SIG-M5 (cell line): ENCODE data around the gene CKS1B.

Experiments
- DNase-seq: peaks from one replicate; lab custom pipeline; 2025; lab: John Stamatoyannopoulos, UW

Gene CKS1B

DNA sequence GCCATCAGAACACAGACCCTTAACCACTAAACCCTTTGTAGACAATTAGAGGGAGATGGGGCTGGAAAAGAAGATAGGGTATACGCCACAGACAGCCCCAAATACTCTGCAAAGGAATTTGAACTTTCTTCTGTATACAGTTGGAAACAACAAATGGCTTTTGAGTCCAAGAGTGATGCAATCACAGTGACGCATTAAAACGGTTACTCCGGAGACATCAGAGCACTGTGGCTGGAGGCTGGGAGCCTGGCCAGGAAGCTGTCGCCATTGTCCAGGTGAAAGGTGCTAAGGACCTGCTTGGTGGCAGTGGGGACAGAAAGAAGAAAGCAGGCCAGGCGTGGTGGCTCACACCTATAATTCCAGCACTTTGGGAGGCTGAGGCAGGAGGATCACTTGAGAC lies 12.8 kb downstream of the CKS1B start:
- DNase-seq: no peak

DNA sequence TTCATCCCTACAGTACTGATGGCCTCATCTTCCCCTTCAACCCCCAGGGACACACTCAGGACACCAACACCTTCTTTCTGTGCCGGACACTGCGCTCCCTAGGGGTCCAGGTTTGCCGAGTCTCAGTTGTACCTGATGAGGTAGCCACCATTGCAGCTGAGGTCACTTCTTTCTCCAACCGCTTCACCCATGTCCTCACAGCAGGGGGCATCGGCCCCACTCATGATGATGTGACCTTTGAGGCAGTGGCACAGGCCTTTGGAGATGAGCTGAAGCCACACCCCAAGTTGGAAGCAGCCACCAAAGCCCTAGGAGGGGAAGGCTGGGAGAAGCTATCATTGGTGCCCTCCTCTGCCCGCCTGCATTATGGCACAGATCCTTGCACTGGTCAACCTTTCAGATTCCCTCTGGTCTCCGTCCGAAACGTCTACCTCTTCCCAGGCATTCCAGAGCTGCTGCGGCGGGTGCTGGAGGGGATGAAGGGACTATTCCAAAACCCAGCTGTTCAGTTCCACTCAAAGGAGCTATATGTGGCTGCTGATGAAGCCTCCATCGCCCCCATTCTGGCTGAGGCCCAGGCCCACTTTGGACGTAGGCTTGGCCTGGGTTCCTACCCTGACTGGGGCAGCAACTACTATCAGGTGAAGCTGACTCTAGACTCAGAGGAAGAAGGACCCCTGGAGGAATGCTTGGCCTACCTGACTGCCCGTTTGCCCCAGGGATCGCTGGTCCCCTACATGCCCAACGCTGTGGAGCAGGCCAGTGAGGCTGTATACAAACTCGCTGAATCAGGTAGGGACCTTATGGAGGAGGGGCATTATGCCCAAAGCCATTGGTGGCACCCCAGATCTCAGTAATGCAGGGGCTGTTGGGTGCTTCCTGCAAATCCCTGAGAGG lies 13.8 kb downstream of the CKS1B start:
- DNase-seq: no peak

DNA sequence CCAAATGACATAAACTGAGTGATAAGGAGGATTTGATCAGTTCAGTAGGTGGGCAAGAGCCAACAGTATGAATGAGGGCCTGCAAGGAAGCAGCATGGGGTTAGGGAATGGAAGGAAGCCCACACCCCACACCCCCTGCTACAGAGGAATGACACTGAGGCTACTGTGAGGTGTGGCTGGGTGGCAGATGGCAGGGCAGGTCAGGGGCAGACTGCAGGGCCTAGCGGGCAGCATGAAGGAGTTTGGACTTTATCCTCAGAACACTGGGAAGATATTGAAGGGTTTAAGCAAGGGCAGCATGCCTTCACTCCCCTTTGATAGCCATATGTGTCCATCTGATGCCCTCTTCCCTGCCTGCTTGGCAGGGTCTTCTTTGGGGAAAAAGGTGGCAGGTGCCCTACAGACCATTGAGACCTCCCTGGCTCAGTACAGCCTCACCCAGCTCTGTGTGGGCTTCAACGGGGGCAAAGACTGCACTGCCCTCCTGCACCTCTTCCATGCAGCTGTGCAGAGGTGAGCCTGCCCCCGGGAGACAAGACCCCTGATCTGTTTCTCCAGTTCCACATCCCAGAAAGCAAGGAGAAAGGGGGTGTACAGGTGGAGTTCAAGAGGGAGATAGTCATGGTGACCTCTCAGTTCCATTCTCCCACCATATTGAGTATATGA lies 14.8 kb downstream of the CKS1B start:
- DNase-seq: no peak

DNA sequence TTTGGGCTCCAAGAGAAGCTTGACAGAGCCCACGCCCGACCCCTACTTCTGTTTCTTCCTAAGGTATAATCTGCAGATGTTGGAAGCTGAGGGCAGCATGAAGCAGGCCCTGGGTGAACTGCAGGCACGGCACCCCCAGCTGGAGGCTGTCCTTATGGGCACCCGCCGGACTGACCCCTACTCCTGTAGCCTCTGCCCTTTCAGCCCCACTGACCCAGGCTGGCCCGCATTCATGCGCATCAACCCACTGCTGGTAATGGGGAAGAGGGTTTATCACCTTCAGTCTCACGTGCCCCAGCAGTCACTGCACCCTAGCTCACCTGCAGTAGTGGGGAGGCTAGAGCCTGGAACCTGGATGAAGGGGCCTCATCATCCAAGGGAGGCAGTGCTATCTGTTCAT lies 15.8 kb downstream of the CKS1B start:
- no peak for DNase-seq

DNA sequence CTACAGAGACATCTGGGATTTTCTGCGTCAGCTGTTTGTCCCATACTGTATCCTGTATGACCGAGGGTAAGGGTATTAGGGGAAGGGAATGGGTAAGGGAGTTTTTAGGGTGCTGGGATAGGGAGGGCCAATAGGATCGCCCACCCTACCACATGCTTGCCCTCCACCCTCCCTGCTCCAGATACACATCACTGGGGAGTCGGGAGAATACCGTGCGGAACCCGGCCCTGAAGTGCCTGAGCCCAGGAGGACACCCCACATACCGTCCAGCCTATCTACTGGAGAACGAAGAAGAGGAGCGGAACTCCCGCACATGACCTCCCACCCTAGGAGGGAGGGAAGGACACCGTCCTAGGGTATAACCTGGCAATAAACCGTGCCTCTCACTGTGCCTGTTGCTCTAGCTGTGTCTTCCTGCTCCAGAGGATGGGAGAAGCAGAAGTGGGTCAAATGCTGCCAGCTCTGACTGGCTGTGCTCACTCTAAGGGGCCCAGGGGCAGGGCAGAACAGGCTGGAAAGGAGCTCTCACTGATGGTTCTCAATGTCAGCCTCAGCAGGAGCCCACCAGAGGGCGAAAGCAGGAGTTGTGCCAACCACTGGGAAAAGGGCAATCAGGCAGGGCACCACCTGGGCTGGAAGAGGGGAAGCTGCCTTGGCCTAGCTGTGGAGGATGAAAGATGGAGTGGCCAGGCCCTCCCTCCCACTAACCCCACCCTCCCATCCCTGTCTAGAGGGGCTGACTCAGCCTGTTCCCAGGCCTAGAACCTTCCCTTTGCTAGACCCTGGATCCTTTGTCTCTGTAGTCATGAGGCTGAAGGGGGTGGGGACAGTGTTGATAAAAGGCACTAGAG lies 18.5 kb downstream of the CKS1B start:
- no peak for DNase-seq

DNA sequence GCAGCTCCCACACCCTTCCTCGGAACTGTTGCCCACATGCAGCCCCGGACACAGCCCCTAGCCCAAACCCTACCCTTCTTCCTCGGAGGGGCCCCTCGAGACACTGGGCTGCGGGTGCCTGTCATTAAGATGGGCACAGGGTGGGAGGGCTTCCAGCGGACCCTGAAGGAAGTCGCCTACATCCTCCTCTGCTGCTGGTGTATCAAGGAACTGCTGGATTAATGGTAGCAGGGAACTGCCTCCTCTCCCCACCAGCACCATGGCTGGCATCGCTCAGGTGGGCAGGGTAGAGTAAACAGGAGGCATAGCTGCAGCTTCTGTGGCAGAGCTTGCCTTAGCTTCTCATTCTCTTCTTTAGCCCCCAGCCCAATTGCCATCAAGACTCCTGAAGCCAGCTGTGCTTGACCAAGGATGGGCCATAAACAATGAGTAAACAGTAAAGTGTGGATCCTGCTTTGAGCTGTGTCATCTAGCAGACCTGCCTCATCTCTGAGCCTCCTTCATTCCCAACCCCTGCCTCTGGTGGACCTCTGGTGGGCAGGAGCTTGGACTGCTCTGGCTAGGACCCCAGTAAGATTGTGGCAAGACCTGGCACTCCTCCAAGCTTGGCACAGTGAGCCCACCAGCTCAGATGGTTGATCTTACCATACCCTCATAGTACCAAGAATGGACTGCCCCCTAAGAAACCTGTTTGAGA lies 19.2 kb downstream of the CKS1B start, which contains the start of gene LENEP:
Gene LENEP, plus strand, starts transcription at position 15 of the 697 bp plus-strand sequence. Its CDS starts 22 bp downstream, at position 37.
- DNase-seq: no peak

DNA sequence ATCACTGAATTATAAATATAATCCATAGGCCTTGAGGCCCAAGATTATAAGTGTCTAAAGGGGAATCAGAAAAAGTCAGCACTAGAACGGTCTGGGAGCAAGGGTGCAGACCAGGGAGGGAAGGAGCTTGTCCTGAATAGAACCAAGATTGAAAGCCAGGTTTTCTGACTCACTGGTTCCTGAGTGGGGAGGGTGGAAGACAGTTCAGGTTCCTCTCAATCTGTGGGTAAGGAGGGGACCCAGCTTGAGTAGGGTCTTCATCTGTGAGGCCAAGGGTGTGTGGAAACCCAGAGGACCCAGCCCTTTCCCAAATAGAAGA lies 19.7 kb downstream of the CKS1B start:
- no peak for DNase-seq

DNA sequence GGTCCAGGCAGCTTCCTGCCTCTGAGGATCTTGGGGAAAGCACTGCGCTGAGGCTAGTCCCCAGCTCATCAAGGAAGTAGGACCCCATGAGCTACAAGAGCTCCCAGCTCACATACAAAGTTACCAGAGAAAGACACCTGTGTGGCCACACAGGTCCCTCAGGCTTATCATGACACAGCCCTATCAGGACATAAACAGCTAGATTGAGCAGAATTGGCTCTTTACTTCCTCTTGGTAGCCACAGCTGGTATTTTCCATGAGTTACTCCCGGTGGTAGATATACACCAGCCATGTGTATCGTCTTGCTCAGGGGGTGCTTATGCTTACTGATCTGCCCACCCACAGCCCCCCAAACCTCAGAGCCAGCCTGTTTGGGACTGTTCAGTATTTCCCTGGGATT lies 20.1 kb downstream of the CKS1B start:
- DNase-seq: no peak

DNA sequence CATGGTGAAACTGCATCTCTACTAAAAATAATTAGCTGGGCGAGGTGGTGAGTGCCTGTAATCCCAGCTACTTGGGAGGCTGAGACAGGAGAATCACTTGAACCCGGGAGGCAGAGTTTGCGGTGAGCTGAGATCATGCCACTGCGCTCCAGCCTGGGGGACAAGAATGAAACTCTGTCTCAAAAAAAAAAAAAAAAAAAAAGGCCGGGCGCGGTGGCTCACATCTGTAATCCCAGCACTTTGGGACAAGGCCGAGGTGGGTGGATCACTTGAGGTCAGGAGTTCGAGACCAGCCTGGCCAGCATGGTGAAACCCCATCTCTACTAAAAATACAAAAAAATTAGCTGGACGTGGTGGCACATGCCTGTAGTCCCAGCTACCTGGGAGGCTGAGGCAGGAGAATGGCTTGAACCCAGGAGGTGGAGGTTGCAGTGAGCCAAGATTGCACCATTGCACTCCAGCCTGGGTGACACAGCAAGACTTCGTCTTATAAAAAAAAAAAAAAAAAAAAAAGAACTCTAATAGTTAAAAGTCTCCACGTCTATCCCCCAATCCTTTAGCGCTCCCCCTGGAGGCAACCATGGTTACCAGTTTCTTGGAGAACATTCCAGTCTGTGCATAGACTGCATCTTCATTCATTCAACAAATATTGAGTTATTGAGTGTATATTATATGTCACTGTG lies 21.0 kb downstream of the CKS1B start:
- peak; percentile 64 for DNase-seq

DNA sequence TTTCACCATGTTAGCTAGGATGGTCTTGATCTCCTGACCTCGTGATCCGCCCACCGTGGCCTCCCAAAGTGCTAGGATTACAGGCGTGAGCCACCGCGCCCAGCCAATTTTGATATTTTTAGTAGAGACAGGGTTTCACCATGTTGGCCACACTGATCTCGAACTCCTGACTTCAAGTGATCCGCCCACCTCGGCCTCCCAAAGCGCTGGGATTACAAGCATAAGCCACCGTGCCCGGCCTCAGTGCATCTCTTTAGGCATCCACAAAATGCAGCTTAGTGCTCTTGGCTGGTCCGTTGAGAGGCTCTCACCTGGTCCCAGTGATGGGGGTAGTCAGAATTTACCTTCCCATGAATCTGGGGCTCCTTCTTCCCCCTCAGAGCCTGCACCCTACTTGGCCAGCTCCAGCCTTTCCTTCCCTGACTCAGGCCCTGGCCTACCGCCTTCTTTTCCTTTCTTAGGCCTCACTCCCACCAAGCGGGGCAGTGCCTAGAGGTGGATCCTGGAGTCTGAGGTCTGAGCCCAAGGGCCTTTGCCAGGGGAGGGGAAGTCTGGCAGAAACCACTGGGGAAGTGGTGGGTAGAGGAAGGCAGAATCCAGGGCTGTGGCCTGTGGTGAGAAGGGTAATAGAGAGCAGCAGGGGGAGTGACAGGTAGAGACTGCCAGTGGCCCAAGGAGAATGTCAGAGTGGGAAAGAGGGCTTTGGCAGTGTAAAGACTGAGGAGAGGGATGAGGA lies 22.7 kb downstream of the CKS1B start:
- DNase-seq: no peak

DNA sequence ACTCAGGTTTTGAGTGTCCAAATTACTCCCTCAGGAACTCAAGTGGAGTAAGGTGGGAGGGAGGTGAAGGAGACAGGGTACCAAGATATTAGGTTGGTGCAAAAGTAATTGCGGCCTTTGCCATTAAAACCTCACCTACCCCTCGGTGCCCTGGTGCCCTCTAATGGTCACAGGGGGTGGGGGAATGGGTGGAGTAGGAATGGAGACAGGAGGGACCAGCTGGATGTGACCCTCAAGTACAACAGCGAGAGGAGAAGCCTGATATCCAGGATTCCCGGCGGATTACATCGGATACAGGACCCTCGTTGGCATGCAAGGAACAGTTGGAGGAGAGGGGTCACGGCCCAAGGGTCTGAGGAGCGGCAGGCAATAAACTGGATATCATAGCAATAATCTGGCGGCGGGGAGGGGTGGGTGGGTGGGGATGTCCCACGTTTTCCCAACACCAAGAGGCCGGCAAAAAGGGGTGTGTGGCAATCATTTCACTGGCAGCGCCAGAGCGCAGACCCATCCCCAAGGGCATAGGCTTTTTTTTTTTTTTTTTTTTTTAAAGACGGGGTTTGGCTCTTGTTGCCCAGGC lies 23.8 kb downstream of the CKS1B start:
- DNase-seq: no peak

DNA sequence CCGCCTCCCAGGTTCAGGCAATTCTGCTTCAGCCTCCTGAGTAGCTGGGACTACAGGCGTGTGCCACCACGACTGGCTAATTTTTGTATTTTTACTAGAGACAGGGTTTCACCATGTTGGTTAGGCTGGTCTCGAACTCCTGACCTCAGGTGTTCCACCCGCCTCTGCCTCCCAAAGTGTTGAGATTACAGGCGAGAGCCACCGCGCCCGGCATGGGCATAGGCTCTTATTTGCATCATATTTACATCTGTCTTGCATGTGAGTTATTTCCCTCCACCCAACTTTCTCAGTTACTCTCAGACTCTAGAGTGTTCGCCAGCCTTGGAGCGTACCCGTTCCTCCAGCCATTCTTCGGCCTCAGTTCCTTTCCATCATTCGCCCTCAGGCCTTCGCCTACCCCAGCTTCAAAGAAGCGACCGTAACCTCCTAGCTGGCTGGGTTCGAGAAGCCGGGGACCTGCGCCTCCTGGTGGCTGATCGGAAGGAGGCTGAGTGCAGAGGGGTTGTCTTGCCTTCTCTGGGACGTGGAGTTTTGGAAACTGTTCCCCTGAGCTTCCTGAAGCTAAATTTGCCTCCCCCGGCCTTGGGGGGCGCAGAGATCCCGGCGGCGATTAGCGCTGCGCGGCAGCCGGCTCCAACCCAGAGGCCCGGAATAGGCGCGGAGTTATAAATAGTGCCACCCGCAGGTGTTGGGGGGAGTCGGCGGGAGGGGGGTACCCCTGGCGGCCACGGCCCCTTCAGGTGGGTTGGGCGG lies 24.5 kb downstream of the CKS1B start:
- no peak for DNase-seq

DNA sequence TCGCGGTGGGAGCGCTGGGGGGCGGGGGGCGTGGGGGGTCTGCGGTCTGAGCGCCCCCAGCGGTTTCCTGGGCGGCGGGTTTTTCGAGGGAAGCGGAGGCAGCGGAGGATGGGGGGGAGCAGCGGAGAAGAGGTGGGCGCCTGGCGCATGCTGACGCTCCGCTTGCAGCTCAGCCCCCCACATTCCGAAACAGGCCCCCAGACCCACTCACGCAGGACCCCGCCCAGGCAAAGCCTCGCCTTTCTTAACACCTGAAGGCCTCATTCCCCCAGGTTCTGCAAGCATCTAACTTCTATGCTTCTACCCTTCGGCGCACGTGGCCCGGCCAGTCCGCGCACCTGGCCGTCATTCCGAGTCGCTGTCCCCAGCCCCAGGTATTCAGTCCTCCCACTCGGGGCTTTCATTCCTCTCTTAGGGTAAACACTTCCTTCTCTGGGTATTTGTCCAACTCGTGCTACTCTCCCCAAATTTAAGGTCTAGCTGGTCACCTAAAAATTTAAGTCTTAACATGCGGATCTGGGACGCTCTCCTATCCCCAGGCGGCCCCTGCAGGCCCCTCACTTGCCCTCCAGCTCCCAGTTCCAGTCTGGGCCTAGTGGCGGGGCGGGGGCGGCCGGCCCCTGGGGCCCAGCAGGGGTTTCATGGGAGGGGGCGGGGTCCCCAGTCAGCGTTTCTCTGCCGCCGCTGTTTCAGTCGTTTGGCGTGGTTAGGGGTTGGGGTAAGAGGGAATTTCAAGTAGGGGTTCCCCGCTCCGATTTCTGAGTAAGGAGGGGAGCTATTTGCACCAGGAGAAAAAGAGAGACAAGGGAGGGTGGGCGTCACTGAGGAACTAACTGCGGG lies 25.3 kb downstream of the CKS1B start:
- DNase-seq: no peak

DNA sequence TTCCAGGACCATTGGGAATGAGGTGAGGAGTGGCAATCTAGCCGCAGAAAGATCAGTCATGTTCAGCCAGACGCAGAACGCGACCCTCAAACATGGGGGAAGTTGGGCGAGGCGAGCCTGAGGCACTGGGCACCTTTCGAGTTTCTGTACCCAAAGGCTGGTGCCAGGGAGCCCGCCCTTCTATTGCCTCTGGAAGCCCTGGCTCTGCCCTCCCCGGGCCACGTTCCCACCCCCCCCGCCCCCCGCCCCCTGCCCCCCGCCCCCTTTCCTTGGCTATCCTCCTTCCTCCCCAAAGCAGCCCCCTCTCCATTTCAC lies 25.9 kb downstream of the CKS1B start:
- no peak for DNase-seq

DNA sequence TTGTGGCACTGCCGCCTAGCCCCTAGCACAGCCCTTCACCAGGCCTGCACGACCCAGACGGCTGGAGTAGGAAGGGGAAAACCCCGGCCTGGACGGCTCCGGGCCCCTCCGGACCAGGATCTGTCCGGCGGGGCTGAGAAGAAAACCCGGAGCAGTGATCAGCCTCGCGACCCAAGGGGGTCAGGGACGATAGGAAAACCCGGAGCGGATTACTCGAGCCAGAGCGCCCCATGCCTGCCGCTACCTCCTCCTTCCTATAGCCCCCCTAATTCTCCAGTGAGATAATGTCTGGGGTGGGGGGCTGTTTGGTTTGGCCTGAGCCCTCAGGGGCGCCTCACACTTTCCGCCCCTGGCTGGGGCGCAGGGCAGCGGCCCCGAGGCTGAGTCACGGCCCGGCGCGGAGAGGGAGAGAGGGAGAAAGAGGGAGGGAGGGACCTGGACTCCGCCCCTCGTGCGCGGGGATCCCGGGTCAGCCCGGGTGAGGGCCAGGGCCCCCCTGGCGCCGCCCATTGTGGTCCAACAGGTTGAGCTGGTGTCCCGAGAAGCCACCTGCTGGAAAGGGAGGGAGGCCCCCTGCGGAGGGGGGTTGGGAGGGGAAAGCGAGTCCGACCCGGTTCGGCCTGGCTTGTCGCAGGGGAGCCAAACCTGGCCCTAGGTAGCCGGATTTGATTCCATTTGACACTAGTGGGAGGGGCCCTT lies 26.4 kb downstream of the CKS1B start:
- DNase-seq: no peak

DNA sequence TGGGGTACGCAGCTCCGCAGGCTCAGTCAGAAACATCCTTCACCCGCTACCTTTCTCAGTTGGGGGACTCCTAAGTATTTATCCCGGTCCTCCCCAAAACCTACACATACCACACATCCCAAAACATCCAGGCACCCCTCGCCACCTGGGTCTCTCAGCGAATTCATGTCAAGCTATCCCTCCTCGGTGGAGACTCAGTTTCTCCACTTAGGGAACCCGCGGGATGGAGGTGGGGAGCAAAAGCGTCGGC lies 26.9 kb downstream of the CKS1B start:
- DNase-seq: no peak

DNA sequence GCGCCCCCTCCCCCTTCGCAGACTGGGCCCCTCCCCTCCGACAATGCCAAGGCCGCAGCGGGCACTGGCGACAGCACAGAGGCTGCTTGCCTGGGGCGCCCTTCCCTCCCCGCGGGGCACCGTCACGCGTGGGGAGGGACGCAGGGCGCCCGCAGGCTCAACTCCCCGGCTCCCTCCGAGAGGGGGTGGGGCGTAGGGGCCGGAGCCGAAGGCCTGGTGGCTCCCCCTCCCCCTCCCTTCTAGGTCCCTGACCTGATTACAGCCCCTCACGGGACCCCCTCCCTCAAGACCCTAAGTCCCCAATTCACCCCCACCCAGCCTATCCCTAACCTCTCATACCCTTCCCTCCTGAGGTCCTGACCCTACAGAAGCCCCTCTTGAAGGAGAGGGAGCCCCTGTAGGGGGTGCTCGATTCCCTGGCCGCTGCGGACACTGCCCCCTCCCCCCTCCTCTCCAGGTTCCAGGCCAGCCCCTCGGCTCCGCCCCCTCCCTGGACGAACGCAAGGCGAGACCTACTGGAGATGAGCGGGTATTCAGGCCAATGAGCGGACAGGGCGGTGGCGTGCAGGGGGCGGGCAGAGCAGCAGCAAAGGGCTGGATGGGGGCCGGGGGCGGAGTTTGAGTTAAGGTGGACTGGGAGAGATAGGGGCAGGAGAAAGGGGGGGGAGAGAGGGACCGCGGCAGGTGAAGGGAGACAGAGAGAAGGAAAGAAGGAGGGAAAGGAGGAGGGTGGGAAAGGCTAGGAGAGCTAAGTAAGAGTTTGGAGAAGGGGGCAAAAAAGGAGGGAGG lies 27.4 kb downstream of the CKS1B start:
- peak; percentile 98 for DNase-seq
